NB4 (cell line): ENCODE results near the gene OR1N2.
"Not testable (repeated sequence)": the region's sequence is repeated elsewhere in the genome, so short reads cannot be mapped to it uniquely, and the experiment has no call there.

Experiments
- DNase-seq: peaks from one replicate; pipeline ENCODE4 v3.0.0; 2010; ENCODE audit warnings: low read depth
- H3K4me3 ChIP-seq: one replicate; pipeline ENCODE4 v1.5.1; 2011; ENCODE audit warnings: mild to moderate bottlenecking, low read depth, low read length, moderate library complexity
- MYC ChIP-seq: IDR thresholded peaks from 2 replicates; pipeline ENCODE4 v1.6.1; 2011; ENCODE audit warnings: low read depth, low read length
- POLR2A ChIP-seq: IDR thresholded peaks from 2 replicates; pipeline ENCODE4 v1.6.1; 2011; ENCODE audit warnings: mild to moderate bottlenecking; ENCODE audit not compliant: insufficient read length; ENCODE audit errors: extremely low read depth
- TF ChIP-seq, protein P1 (sequence below): IDR thresholded peaks from 2 replicates; pipeline ENCODE4 v1.6.1; 2011; ENCODE audit warnings: low read depth, low read length
- TF ChIP-seq, protein P2 (sequence below): IDR thresholded peaks from one replicate; pipeline ENCODE4 v1.5.1; 2012; ENCODE audit warnings: low read depth, low read length

Gene OR1N2

DNA sequence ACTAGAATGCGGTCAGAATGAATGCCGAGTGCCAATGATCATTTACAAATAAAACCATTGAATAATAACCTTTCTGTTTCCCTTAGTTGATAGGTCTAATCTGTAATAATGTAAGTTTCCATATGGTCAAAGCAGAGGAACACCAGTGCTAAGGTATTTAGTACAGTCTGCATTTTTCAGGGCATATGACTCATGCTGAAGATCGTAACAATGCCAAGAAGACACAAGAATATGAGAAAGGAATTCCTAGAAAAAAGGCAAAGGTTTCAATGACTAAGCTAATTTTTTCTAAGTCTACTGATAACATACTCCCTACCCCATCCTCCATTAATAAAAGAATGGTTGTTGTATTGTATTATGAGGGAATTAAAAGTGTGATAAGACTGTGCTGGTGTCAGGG, 27.4 kb downstream of the OR1N2 start:
- no peak for DNase-seq
- TF ChIP-seq, protein P1, sequence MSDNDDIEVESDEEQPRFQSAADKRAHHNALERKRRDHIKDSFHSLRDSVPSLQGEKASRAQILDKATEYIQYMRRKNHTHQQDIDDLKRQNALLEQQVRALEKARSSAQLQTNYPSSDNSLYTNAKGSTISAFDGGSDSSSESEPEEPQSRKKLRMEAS = no peak
- TF ChIP-seq, protein P2, sequence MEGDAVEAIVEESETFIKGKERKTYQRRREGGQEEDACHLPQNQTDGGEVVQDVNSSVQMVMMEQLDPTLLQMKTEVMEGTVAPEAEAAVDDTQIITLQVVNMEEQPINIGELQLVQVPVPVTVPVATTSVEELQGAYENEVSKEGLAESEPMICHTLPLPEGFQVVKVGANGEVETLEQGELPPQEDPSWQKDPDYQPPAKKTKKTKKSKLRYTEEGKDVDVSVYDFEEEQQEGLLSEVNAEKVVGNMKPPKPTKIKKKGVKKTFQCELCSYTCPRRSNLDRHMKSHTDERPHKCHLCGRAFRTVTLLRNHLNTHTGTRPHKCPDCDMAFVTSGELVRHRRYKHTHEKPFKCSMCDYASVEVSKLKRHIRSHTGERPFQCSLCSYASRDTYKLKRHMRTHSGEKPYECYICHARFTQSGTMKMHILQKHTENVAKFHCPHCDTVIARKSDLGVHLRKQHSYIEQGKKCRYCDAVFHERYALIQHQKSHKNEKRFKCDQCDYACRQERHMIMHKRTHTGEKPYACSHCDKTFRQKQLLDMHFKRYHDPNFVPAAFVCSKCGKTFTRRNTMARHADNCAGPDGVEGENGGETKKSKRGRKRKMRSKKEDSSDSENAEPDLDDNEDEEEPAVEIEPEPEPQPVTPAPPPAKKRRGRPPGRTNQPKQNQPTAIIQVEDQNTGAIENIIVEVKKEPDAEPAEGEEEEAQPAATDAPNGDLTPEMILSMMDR = no peak
- TF ChIP-seq MYC (no peak), POLR2A (no peak)
- H3K4me3 ChIP-seq = no peak overlapping the region

DNA sequence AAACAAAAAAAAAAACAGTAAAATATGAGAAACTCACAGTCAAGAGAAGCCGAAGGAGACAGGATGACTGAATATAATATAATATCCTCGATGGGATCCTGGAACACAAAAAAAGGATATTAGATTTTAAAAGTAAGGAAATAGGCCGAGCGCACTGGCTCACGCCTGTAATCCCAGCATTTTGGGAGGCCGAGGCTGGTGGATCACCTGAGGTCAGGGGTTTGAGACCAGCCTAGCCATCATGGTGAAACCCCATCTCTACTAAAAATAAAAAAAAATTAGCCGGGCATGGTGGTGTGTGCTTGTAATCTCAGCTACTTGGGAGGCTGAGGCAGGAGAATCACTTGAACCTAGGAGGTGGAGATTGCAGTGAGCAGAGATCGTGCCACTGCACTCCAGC, 30.4 kb downstream of the OR1N2 start, which contains the start of gene OR1L8:
TSS of gene OR1L8 (minus strand) at position 101 of the 400 bp plus-strand sequence. CDS start 14,907 bp downstream, outside the sequence.
- not testable (repeated sequence) for H3K4me3 ChIP-seq, DNase-seq
